GM13976 (cell line): Measurements from ENCODE around the gene KRT79.

ENCODE experiments used
- DNase-seq: peaks from one replicate; pipeline ENCODE4 v3.0.0; 2012; ENCODE audit warnings: low spot score
- in situ Hi-C: fragments of 300-500 bp; cut with MboI; formaldehyde crosslinking; loops from one replicate; pipeline ENCODE4 v1.12.0; 2022; ENCODE audit warnings: low sequenced_read_pairs, mixed read lengths, inconsistent platforms; ENCODE audit not compliant: unreplicated experiment
- TF ChIP-seq, protein P1 (sequence below): IDR thresholded peaks from 2 replicates; pipeline ENCODE4 v1.5.1; 2012; ENCODE audit warnings: borderline replicate concordance, mild to moderate bottlenecking; ENCODE audit not compliant: insufficient read depth; ENCODE audit errors: extremely low read depth, missing control alignments, control extremely low read depth

Gene KRT79

GRCh38 chr12:52790427-52791270 is 43.5 kb downstream of the KRT79 start:
- in situ Hi-C loops: no loop called here
- TF ChIP-seq, protein P1, sequence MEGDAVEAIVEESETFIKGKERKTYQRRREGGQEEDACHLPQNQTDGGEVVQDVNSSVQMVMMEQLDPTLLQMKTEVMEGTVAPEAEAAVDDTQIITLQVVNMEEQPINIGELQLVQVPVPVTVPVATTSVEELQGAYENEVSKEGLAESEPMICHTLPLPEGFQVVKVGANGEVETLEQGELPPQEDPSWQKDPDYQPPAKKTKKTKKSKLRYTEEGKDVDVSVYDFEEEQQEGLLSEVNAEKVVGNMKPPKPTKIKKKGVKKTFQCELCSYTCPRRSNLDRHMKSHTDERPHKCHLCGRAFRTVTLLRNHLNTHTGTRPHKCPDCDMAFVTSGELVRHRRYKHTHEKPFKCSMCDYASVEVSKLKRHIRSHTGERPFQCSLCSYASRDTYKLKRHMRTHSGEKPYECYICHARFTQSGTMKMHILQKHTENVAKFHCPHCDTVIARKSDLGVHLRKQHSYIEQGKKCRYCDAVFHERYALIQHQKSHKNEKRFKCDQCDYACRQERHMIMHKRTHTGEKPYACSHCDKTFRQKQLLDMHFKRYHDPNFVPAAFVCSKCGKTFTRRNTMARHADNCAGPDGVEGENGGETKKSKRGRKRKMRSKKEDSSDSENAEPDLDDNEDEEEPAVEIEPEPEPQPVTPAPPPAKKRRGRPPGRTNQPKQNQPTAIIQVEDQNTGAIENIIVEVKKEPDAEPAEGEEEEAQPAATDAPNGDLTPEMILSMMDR: no peak
- no peak for DNase-seq

- in situ Hi-C loops: no loop called here
- TF ChIP-seq, protein P1: no peak
- DNase-seq: no peak
Measured at GRCh38 chr12:52789637-52790426, 44.3 kb downstream of the KRT79 start.

DNA sequence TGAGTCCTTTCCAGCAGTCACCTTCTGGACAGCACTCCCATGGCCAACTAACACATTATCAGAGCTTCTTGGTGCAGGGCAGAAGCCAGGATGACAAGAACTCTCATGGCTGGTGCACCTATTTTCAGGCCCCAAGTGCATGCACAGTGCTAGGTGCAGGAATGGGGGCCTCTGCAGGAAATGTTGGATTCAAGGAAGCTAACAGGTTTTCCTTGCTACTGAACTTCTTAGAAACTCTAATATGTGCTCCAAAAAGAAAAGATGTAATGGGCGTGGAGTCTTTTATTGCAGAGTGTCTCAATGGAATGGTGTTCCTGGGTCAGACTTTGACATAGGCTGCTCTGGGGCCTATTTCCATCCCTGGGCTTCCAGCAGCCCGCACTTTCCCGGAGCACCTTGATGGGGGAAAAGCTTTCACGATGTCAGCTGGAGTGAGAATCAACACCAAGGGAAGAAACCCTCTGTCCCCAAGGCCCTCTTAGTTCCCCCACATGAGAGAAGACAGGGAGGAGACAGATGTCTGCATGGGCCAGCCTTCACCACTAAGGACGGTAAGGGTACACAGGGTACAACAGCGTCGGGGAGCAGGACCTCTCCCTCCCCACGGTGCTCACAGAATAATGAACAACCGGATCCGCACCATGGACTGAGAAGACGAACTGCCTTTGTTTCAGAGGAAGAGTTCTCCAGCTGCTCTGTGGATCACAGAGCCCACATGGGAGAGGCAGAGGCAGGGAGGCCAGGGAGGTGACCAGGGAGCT is 45.1 kb downstream of the KRT79 start:
- TF ChIP-seq, protein P1: no peak
- DNase-seq: no peak
- in situ Hi-C loops: no loop called here

DNA sequence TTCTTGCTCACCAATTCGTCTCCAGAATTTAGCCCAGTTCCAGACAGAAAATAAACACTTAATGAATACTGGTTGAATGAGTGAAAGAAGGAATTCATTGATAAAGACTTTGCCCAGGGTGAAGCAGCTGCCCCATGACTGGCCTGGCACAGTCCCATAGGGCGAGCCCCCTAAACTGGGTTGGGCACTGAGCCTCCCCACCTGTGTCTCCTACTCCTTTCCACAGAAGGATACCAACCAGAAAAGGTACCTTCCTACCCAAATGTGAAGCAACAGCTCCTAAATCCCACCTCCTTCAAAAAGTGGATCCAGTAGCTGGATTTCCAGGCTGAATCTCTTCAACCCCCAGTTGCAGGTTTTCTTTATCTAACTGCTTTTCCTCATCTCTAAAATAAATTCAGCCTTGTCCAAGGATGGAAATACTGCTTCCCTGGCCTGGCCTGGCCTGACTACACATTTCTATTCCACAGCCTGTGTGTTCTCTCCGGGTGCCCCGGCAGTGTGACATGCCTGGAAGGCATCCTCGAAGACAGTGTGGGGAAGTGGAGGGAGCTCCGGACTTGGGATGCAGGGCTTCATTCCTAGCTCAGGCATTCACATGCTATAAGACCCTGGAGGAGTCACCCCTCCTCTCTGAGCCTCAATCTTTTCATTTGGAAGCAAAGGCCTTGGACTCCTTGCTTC is 45.8 kb downstream of the KRT79 start:
- no peak for DNase-seq
- TF ChIP-seq, protein P1: no peak
- in situ Hi-C loops: no loop called here

DNA sequence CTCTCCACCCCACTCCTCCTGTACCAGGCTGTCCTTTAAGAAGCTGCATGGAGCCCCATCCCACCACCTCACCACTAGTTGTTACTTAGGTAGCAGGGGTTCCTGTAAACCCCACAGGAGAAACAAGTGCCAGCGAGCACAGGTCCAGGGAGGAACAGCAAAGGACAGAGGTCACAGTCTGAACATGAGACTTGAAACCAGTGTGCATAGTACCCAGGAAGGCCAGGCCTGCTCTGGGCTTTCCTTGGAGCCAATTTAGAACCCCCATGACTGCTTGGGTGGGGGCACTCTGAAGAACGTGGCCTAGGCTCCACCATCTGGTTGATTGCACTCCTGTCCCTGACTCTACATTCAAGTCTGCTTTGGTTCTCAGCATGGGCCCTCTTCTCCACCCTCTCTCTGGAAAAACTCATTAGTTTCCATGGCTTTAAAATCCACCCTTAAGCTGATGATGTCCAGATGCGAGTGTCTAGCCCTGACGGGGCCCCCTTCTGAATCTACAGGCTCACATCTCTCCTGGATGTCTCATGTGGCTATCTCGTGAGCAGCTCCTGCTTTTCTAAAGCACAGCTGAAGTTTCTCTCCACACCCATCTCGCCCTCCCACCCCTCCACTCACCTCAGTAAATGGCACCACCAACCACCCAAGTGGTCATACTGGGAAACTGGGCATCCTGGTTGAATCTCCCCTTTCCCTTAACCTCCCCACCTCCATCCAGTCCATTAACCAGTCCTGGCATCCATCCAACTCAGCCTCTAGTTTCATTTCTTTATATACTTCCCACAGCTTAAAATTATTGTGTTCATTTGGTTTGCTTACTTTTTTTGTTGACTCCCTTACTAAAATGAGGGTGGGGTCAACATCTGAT is 46.6 kb downstream of the KRT79 start:
- no peak for DNase-seq
- TF ChIP-seq, protein P1: no peak
- in situ Hi-C loops: no loop called here
